Panc1 (cell line): ENCODE data around the gene NSD1. TPM values are rescaled to one million over a fixed set of nuclear protein-coding genes. Genes with fewer than 3 reads are reported as not detected.

Source experiments
- ATAC-seq: fragments of 200-7000 bp; cut with Tn5 transposase; 2 replicates; pipeline ENCODE4 v1.9.1; 2020; ENCODE audit warnings: mild to moderate bottlenecking, moderate library complexity
- BruUV-seq: library from RNA; stranded (reverse); fragments of 400-500 nt; replicated peaks from 2 replicates; lab custom pipeline; 2021; lab: Mats Ljungman, UMichigan
- CTCF ChIA-PET: fragments of 300-600 bp; sonication (Branson Sonifier 250); formaldehyde crosslinking; loops from one replicate; lab custom pipeline; 2022; ENCODE audit warnings: antibody characterized with exemption; lab: Charles Lee
- POLR2A ChIA-PET: fragments of 300-600 bp; sonication (Branson Sonifier 250); formaldehyde crosslinking; loops from one replicate; lab custom pipeline; 2022; ENCODE audit warnings: antibody characterized with exemption; lab: Charles Lee
- DNase-seq: peaks from one replicate; pipeline ENCODE4 v3.0.0-alpha.2; 2010; ENCODE audit warnings: low read depth, low spot score
- H3K27ac ChIP-seq: 2 replicates; pipeline ENCODE4 v1.5.1; 2011; ENCODE audit warnings: mild to moderate bottlenecking, low read length, inconsistent platforms
- H3K27me3 ChIP-seq: fragments of 200-500 bp; sonication (Bioruptor generic); 2 replicates; pipeline ENCODE4 v1.6.0; 2014; ENCODE audit warnings: low read length, inconsistent platforms; ENCODE audit not compliant: control insufficient read depth, insufficient read depth
- H3K36me3 ChIP-seq: fragments of 200-500 bp; sonication (Bioruptor generic); 2 replicates; pipeline ENCODE4 v1.5.1; 2014; ENCODE audit warnings: inconsistent platforms, mild to moderate bottlenecking, low read length, moderate library complexity; ENCODE audit not compliant: control insufficient read depth, insufficient read depth
- H3K4me1 ChIP-seq: 2 replicates; pipeline ENCODE4 v1.5.1; 2011; ENCODE audit warnings: inconsistent platforms, mild to moderate bottlenecking, low read length, moderate library complexity; ENCODE audit not compliant: control insufficient read depth, insufficient read depth
- H3K4me3 ChIP-seq, 2 experiments: 2 replicates each; pipeline ENCODE4 v1.5.1; 2011 to 2012; ENCODE audit warnings: low read depth in 2 of 2, low read length in 2 of 2, mild to moderate bottlenecking in 2 of 2, inconsistent platforms in 1 of 2, moderate library complexity in 1 of 2
- H3K9me3 ChIP-seq: fragments of 200-500 bp; sonication (Bioruptor generic); 2 replicates; pipeline ENCODE4 v1.5.1; 2014; ENCODE audit warnings: low read depth, mild to moderate bottlenecking, inconsistent platforms, low read length, moderate library complexity; ENCODE audit not compliant: control insufficient read depth, insufficient read depth
- CTCF ChIP-seq: fragments of 450-650 bp; IDR thresholded peaks from 2 replicates; pipeline ENCODE4 v1.5.1; 2017; ENCODE audit warnings: mild to moderate bottlenecking
- POLR2AphosphoS5 ChIP-seq: IDR thresholded peaks from 2 replicates; pipeline ENCODE4 v1.6.1; 2012; ENCODE audit warnings: mild to moderate bottlenecking, low read depth, low read length, moderate library complexity
- REST ChIP-seq, 2 experiments: IDR thresholded peaks; 2 replicates each; pipeline ENCODE4 v1.6.1; 2011 to 2012; ENCODE audit warnings: low read depth in 2 of 2, control low read depth in 1 of 2, low read length in 1 of 2, mild to moderate bottlenecking in 1 of 2, moderate library complexity in 1 of 2; ENCODE audit not compliant: insufficient read depth in 1 of 2
- TCF7L2 ChIP-seq: IDR thresholded peaks from 2 replicates; pipeline ENCODE4 v1.6.1; 2011; ENCODE audit warnings: mild to moderate bottlenecking, low read depth, low read length, inconsistent platforms
- in situ Hi-C: cut with HindIII; loops from 2 replicates; pipeline ENCODE4 v1.10.0; 2016; ENCODE audit warnings: low sequenced_read_pairs, low pct_unique_long_range_greater_than_20kb
- intact Hi-C: fragments of 100-400 bp; cut with micrococcal nuclease; formaldehyde crosslinking; loops from one replicate; pipeline ENCODE4 v1.10.0; 2022; ENCODE audit not compliant: unreplicated experiment
- total RNA-seq: library from RNA; stranded (reverse); gene quantifications from one replicate; pipeline ENCODE4 v1.2.1, GENCODE V29; 2021; ENCODE audit not compliant: unreplicated experiment

NSD1 gene
- total RNA-seq, 1 experiment from 2014 or later = 58.7 TPM

- Histone ChIP-seq H3K27me3 (no peaks in the 10 kb centered on the region), H3K4me3 (no peak overlapping the region), H3K27ac (no peak overlapping the region), H3K4me1 (no peaks in the 10 kb centered on the region), H3K9me3 (no peaks in the 10 kb centered on the region), H3K36me3 (peaks cover 9% of the 10 kb centered on the region)
- ChIA-PET POLR2A (interaction anchor here (0.5 kb wide), 1 partner anchor 63 kb away, joined by 3 read pairs; no protein-coding TSS in a partner anchor), CTCF (no interaction called here)
- BruUV-seq = no TSS peak
- no peak for ATAC-seq
- intact Hi-C loops = no loop called here
- TF ChIP-seq CTCF = no peak
- DNase-seq = no peak
- in situ Hi-C loops = no loop called here
Observed at GRCh38 chr5:177234841-177235240, 101.3 kb downstream of the NSD1 start.

- ATAC-seq = no peak
Observed at GRCh38 chr5:177241768-177242167, 108.2 kb downstream of the NSD1 start.

More at GRCh38 chr5:177241768-177242167, 108.2 kb downstream of the NSD1 start:
- TF ChIP-seq POLR2AphosphoS5 = no peak
- no peak for TF ChIP-seq REST (IDR thresholded peaks at IDR 0.05; ENCODE audit: insufficient read depth in 1 of 2, low read depth in 2 of 2, low read length in 1 of 2)
- TF ChIP-seq TCF7L2 = no peak
- no peak for TF ChIP-seq CTCF
- intact Hi-C loops (no loop called here), in situ Hi-C loops (no loop called here)
- Histone ChIP-seq H3K4me1 (no peaks in the 10 kb centered on the region), H3K27ac (no peak overlapping the region), H3K9me3 (no peaks in the 10 kb centered on the region), H3K36me3 (peaks cover 12% of the 10 kb centered on the region), H3K27me3 (no peaks in the 10 kb centered on the region), H3K4me3 (no peak overlapping the region)
- DNase-seq = no peak
- CTCF ChIA-PET = no interaction called here
- POLR2A ChIA-PET = no interaction called here
- BruUV-seq = no TSS peak
